Activated naive CD8-positive, alpha-beta T cell treated with anti-CD3 and anti-CD28 coated beads for 36 hours (primary cell): ENCODE results near the gene NEUROD2. TPM values are rescaled to one million over a fixed set of nuclear protein-coding genes. Genes with fewer than 3 reads are reported as not detected.

ENCODE experiments used
- DNase-seq: peaks from one replicate; pipeline ENCODE4 v3.0.0; 2021
- H3K27ac Mint-ChIP-seq: one replicate; pipeline ENCODE4 v1.8.0; 2022; ENCODE audit warnings: mild to moderate bottlenecking, moderate library complexity, mixed read lengths
- H3K27me3 Mint-ChIP-seq: one replicate; pipeline ENCODE4 v1.8.0; 2022; ENCODE audit warnings: mild to moderate bottlenecking, mixed read lengths
- H3K36me3 Mint-ChIP-seq: one replicate; pipeline ENCODE4 v1.8.0; 2021; ENCODE audit warnings: mild to moderate bottlenecking, mixed read lengths
- H3K4me1 Mint-ChIP-seq: one replicate; pipeline ENCODE4 v1.8.0; 2021; ENCODE audit warnings: mixed read lengths
- H3K4me3 Mint-ChIP-seq: one replicate; pipeline ENCODE4 v1.8.0; 2022; ENCODE audit warnings: mild to moderate bottlenecking, moderate library complexity, mixed read lengths
- H3K9me3 Mint-ChIP-seq: one replicate; pipeline ENCODE4 v1.8.0; 2022; ENCODE audit warnings: mixed read lengths
- total RNA-seq, 2 experiments: library from RNA; stranded (reverse); gene quantifications; one replicate each; pipeline ENCODE4 v1.2.3, GENCODE V29; 2021

Gene NEUROD2
- total RNA-seq, 2 experiments from 2014 or later = not detected

- Mint-ChIP-seq H3K4me3 (no peak overlapping the region), H3K27me3 (no peaks in the 10 kb centered on the region), H3K36me3 (peaks cover 5% of the 10 kb centered on the region), H3K27ac (no peak overlapping the region), H3K9me3 (no peaks in the 10 kb centered on the region), H3K4me1 (peaks cover 61% of the 10 kb centered on the region)
- no peak for DNase-seq
These were observed 32.1 kb upstream of the NEUROD2 start for GRCh38 chr17:39639566-39640458.

DNA sequence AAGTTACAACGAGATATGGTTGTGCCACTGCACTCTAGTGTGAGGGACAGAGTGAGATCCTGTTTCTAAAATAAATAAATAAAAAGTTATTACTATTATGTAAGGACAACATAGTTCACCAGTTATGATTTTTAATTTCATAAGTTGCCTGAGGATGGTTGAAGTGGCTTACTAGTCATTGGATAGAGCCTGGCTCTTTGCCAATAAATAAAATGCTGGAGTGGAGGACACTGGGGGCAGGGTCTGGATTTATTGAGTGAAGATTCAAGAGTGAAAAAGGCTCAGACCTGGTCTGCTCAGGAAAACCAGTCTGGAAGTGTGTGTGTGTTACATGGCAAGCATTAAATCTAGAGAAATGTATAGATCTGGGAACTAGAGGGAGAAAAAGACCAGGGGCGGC lies 31.3 kb upstream of the NEUROD2 start:
- no peak overlapping the region for H3K4me3 Mint-ChIP-seq
- no peak for DNase-seq
- H3K27ac Mint-ChIP-seq = no peak overlapping the region
- H3K27me3 Mint-ChIP-seq = no peaks in the 10 kb centered on the region
- no peaks in the 10 kb centered on the region for H3K9me3 Mint-ChIP-seq
- H3K4me1 Mint-ChIP-seq = peaks cover 57% of the 10 kb centered on the region
- peaks cover 5% of the 10 kb centered on the region for H3K36me3 Mint-ChIP-seq

DNA sequence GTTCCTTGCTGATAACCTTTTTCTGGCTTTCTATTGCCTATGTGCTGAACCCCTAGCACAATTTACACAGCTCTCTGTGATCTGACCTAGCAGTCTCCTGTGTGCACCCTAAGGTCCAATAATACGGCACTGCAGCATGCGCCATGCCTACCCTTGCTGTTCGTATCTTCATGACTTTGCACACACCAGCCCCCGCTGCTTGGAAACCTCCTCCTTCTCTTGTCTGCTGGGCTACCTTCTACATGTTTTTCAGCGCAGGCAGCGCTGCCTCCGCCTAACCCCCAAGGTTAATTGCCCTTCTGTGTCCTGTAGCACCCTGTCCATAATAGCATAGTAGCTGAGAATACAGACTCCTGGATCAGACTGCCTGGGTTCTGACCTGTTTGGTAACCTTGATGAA lies 30.6 kb upstream of the NEUROD2 start:
- no peaks in the 10 kb centered on the region for H3K9me3 Mint-ChIP-seq
- no peaks in the 10 kb centered on the region for H3K27me3 Mint-ChIP-seq
- peak overlapping the region; percentile 82 for H3K27ac Mint-ChIP-seq
- DNase-seq = no peak
- H3K36me3 Mint-ChIP-seq = peaks cover 5% of the 10 kb centered on the region
- peak overlapping the region; percentile 93 for H3K4me3 Mint-ChIP-seq
- H3K4me1 Mint-ChIP-seq = peaks cover 51% of the 10 kb centered on the region

DNA sequence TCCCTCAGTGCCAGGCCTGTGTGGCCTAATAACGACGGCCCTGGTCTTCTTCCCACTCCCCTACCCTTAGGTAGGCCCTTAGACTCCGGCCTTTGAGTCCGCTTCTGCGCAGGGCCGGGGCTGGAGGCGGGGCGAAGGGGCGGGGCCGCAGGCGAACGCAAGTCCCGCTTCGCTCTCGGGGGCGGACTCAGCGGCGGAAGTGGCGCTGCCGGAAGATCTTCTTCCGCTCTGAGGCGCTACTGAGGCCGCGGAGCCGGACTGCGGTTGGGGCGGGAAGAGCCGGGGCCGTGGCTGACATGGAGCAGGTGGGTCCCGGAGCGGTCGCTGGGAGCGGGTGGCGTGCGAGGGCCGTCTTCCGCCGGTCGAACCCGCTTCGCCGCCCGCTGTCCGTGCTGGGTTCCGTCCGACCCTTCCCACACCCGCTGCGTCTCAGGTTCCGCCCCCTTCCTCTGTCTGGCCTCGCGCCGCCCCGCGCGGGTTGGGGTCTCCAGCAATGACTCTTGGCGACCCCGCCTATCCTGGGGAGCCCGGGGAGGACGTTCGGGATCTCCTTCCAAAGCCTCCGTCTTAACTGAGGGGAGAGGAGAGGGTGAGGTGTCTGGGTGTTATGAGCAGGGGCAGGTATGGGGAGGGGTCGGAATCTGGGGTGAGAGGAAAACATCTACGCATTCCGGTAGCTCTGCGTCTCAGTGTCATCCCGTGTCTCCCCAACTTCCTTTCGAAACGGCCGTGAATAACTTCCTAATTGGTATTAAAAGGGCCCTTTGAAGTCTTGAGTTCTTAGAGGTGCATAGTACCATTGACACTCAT lies 29.4 kb upstream of the NEUROD2 start, which contains the start of gene STARD3:
STARD3 (plus strand) TSS at position 218 of the 810 bp plus-strand sequence. CDS start 16,388 bp downstream, outside the sequence.
- Mint-ChIP-seq H3K27me3 (no peaks in the 10 kb centered on the region), H3K36me3 (peaks cover 5% of the 10 kb centered on the region), H3K4me3 (peak within 1 kb of the TSS; percentile 93), H3K9me3 (no peaks in the 10 kb centered on the region), H3K27ac (peak within 1 kb of the TSS; percentile 82), H3K4me1 (peaks cover 41% of the 10 kb centered on the region)
- DNase-seq = peak; percentile 92

DNA sequence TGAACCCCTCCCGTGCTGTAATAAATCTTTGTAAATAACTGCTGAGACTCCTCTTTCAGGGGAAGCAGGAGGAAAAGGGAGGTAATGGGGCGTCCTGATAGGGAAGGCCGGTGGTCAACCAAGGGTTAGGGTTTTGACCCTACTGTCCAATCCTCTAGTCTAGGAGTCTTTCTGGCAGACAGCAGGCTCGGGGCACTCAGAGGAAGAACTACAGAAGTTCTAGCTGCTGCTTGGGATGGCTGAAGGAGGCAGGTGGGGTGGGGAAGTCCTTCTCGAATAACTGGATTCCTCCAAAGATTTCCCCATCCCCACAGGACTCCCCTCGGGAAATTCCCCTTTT lies 28.8 kb upstream of the NEUROD2 start:
- H3K4me3 Mint-ChIP-seq = peak overlapping the region; percentile 93
- H3K4me1 Mint-ChIP-seq = peaks cover 36% of the 10 kb centered on the region
- H3K27me3 Mint-ChIP-seq = no peaks in the 10 kb centered on the region
- DNase-seq = no peak
- no peaks in the 10 kb centered on the region for H3K9me3 Mint-ChIP-seq
- peak overlapping the region; percentile 82 for H3K27ac Mint-ChIP-seq
- peaks cover 5% of the 10 kb centered on the region for H3K36me3 Mint-ChIP-seq

DNA sequence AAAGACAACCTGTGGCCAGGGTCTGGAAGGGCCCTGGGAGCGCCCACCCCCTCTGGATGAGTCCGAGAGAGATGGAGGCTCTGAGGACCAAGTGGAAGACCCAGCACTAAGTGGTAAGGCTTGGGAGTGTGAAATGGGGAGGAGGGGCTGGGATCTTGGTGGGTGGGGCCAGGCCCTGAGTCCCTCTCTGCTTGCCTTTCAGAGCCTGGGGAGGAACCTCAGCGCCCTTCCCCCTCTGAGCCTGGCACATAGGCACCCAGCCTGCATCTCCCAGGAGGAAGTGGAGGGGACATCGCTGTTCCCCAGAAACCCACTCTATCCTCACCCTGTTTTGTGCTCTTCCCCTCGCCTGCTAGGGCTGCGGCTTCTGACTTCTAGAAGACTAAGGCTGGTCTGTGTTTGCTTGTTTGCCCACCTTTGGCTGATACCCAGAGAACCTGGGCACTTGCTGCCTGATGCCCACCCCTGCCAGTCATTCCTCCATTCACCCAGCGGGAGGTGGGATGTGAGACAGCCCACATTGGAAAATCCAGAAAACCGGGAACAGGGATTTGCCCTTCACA lies 28.0 kb upstream of the NEUROD2 start:
- Mint-ChIP-seq H3K36me3 (peaks cover 5% of the 10 kb centered on the region), H3K27ac (no peak overlapping the region), H3K4me3 (no peak overlapping the region), H3K27me3 (no peaks in the 10 kb centered on the region), H3K9me3 (no peaks in the 10 kb centered on the region), H3K4me1 (peaks cover 29% of the 10 kb centered on the region)
- DNase-seq = no peak

GRCh38 chr17:39634384-39634871 lies 26.7 kb upstream of the NEUROD2 start:
- H3K4me1 Mint-ChIP-seq = peaks cover 20% of the 10 kb centered on the region
- peaks cover 4% of the 10 kb centered on the region for H3K36me3 Mint-ChIP-seq
- no peaks in the 10 kb centered on the region for H3K27me3 Mint-ChIP-seq
- no peaks in the 10 kb centered on the region for H3K9me3 Mint-ChIP-seq
- H3K27ac Mint-ChIP-seq = no peak overlapping the region
- DNase-seq = no peak
- no peak overlapping the region for H3K4me3 Mint-ChIP-seq

DNA sequence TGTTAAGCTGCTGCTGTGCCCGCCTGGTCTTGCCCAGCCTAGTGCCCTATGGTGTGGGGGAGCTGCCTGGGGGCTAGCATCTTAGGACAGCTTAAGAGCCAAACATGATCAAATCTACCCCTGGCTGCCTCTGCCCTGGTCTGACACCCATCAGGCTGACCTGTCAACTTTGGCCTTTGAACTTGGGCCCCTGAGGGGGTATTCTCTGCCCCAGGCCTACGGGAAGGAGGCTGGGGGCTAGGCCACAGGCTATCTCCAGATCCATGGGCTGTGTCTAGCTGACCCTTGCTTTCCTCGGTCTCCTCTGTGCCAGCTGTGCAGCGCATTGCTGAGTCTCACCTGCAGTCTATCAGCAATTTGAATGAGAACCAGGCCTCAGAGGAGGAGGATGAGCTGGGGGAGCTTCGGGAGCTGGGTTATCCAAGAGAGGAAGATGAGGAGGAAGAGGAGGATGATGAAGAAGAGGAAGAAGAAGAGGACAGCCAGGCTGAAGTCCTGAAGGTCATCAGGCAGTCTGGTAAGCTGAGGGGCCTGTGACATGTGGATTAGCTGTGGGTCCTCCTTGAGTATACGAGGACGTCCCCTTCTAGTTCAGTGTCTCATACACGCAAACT lies 26.0 kb upstream of the NEUROD2 start:
- Mint-ChIP-seq H3K4me1 (peaks cover 15% of the 10 kb centered on the region), H3K4me3 (no peak overlapping the region), H3K36me3 (peaks cover 3% of the 10 kb centered on the region), H3K27ac (no peak overlapping the region), H3K9me3 (no peaks in the 10 kb centered on the region), H3K27me3 (peaks cover 2% of the 10 kb centered on the region)
- no peak for DNase-seq

DNA sequence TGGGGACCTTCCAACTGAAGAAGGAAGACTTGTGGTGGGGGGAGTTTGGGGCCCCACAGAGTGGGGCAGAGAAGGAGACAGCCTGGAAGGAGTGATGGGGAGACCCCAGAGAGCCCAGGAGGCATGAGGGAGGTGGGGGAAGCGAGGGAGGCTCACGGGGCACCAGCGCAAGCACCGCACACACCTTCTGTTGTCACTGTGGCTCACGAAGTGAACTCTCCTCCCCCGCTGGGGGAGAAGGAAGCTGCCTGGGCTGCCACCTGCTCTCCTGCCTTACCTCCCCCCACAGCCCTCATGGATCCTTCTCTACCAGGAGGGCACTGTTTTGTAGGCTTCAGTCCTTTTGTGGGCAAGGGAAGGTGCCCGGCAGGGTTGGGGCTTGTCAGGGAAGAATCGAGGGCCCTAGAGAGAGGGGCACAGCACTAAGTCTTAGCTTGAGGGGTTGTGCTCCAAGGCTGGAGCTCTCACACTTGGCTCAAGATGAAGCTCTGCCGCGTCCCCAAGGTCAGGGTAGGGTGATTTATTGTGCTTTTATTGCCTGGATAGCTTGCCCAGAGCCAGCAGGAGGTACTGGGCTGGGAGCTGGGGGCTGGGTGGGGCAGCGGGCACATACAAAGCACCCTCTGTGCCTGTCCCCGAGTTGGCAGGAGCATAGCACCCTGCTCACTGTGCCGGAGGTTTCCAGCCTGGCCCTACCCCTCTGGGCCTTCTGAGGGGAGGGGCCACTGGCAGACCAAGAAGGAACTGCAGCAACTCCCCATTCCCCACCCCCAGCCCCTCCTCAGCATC lies 24.6 kb upstream of the NEUROD2 start:
- Mint-ChIP-seq H3K4me1 (peaks cover 4% of the 10 kb centered on the region), H3K4me3 (no peak overlapping the region), H3K36me3 (no peaks in the 10 kb centered on the region), H3K27ac (no peak overlapping the region), H3K27me3 (peaks cover 13% of the 10 kb centered on the region), H3K9me3 (no peaks in the 10 kb centered on the region)
- no peak for DNase-seq

GRCh38 chr17:39631403-39631802 lies 23.7 kb upstream of the NEUROD2 start:
- DNase-seq = no peak
- H3K36me3 Mint-ChIP-seq = no peaks in the 10 kb centered on the region
- no peak overlapping the region for H3K27ac Mint-ChIP-seq
- peaks cover 19% of the 10 kb centered on the region for H3K27me3 Mint-ChIP-seq
- H3K4me1 Mint-ChIP-seq = peaks cover 5% of the 10 kb centered on the region
- no peaks in the 10 kb centered on the region for H3K9me3 Mint-ChIP-seq
- H3K4me3 Mint-ChIP-seq = no peak overlapping the region

GRCh38 chr17:39629898-39630297 lies 22.2 kb upstream of the NEUROD2 start:
- Mint-ChIP-seq H3K27me3 (peaks cover 34% of the 10 kb centered on the region), H3K4me1 (peaks cover 7% of the 10 kb centered on the region), H3K36me3 (no peaks in the 10 kb centered on the region), H3K9me3 (no peaks in the 10 kb centered on the region), H3K27ac (no peak overlapping the region), H3K4me3 (no peak overlapping the region)
- no peak for DNase-seq

DNA sequence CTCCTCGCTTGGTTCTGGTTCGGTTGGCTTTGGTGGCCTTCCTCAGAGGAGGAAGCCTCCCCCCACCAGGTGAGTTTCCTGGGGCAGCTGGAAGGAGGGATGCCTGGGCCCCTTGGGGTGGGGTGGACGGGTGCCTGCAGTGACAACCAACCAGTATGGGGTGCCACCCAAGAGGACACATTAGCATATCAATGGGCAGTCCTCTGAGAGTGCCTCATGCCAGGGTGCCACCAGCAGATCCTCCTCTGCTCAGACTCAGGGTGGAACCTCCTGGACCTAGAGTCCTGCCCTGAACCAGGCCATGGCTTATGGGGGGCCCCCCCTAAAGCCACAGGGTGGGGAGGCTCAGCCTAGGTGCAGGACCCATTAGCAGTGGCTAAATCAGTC lies 21.8 kb upstream of the NEUROD2 start:
- Mint-ChIP-seq H3K9me3 (no peaks in the 10 kb centered on the region), H3K36me3 (no peaks in the 10 kb centered on the region), H3K4me3 (no peak overlapping the region), H3K4me1 (peaks cover 7% of the 10 kb centered on the region), H3K27ac (no peak overlapping the region), H3K27me3 (peaks cover 38% of the 10 kb centered on the region)
- DNase-seq = no peak

- DNase-seq = no peak
- H3K4me1 Mint-ChIP-seq = peaks cover 7% of the 10 kb centered on the region
- no peaks in the 10 kb centered on the region for H3K9me3 Mint-ChIP-seq
- H3K36me3 Mint-ChIP-seq = no peaks in the 10 kb centered on the region
- H3K4me3 Mint-ChIP-seq = no peak overlapping the region
- H3K27me3 Mint-ChIP-seq = peaks cover 42% of the 10 kb centered on the region
- no peak overlapping the region for H3K27ac Mint-ChIP-seq
These were observed 21.2 kb upstream of the NEUROD2 start for GRCh38 chr17:39628655-39629493.
